ENCODE results near the gene FNBP1.

FNBP1 gene

DNA sequence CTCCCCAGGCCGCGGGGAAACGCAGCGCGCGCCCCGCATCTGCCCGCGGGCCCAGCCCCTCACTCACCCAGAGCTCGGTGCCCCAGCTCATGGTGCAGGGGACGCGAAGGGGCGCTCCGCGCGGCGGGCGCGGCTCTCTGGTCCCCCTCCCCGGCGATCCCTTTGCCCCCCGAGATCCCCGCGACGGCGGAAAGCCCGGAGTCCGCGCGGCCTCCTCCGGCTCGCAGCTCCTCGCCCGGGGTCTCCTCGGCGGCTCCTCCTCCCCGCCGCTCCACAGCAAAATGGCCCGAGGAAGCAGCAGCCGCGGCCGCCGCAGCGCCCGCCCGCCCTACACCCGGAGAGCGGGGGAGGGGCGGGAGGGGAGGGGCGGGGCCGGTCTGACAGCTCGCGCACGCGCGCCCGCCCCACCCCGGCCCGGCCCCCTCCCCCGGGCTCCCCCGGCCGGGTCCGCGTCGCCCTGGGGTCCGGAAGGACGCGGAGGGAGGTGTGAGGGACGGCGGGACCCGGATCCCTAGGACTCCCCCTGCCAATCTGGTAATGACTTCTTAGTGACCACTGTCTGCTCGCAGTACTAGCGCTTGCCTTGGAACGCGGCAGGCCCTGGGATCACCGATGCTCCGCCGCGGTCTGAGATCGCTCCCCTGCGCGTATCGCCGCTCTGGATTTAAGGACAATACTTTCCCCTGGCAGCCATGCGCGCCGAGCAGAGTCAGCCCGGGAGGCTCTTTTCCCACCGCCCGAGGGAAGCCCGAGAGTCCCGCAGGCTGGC, at the start of gene FNBP1:
Gene FNBP1 (minus strand): TSS at position 305 of the 769 bp plus-strand sequence. CDS start 214 bp downstream, at position 91.
- peak; percentile 96 for DNase-seq (ENCODE audit: low spot score)

DNA sequence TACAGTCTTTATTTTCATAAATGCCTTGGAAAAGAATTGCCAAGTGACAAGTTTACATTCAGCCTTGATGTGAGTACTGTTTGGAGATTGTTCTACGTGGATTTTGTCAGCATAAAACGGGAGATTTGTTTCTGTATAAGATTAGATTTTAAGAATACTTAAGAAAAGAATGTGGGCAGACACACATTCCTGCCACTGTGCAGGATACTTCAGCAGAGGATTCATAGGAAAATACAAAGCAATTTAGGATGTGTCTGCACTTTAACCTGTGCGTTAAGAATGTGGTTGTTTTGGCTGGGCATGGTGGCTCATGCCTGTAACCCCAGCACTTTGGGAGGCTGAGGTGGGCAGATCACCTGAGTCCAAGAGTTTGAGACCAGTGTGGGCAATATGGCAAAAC, 47.9 kb upstream of the FNBP1 start:
- DNase-seq (ENCODE audit: low spot score), result no peak

DNA sequence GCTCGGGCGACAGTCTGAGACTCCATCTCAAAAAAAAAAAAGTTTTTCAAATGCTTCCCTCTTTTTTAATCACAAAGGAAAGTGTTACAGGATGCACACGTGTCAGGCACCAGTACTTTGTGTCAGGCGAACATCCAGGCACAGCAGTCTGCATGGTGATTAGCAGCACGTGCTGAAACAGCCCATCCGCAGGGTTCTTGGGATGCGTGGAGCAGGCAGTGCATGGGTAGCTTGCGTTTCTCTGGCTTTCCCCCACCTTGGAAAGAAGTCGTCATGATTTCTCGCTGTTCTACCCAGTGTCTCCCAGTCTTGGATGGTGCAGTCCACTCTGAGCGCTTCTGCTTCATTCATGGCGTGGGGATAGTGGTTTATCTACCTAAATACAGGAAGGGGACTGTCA, 46.2 kb upstream of the FNBP1 start:
- DNase-seq (ENCODE audit: low spot score), result no peak

DNA sequence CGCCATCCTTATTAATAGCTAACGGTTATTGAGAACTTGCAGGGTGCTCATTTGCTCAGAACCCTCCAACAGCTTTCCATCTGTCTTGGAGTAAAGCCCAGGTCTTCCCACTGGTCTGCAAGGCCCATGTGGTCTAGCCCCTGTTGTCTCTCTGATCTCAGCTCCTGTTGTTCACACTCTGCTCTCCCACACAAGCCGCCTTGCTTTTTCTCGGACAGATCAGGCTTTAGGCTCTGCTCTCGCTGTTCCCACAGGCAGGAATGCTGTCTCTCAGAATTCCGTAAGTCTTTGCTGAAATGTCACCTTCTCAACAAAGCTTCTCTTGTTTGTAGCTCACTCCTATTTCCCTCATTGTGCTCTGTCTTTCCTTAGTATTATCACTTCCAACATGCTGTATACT, 45.1 kb upstream of the FNBP1 start:
- DNase-seq (ENCODE audit: low spot score), result no peak

DNA sequence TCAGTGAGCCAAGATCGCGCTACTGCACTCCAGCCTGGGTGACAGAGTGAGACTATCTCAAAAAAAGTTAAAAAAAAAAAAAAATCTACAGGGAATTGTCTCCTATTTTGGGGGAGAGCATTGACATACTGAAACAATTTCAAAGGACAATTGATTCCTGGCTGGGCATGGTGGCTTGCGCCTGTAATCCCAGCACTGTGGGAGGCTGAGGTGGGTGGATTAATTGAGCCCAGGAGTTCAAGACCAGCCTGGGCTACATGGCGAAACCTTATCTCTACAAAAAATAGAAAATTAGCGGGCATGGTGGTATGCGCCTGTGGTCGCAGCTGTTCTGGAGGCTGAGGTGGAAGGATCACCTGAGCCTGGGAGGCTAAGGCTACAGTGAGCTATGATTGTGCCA, 41.3 kb upstream of the FNBP1 start:
- DNase-seq (ENCODE audit: low spot score), result no peak

DNA sequence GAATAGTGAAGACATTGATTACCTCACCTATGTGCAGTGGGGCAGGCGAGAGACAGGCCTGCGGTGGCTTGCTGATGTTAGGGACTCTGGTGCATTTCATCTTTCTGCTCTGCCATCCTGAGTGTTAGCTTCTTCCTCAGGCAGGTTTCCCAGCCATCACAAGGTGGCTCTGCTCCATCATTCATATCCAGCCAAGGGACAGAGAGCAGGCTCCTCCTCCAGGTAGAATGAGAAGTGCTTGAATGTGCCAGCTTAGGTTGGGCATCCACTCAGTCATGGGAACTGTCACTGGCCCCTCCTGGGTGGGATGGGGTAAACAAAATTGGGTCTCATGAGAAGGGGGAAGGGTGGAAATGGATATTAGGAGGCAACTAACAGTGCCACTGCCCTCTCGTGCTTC, 35.6 kb upstream of the FNBP1 start:
- no peak for DNase-seq (ENCODE audit: low spot score)

DNA sequence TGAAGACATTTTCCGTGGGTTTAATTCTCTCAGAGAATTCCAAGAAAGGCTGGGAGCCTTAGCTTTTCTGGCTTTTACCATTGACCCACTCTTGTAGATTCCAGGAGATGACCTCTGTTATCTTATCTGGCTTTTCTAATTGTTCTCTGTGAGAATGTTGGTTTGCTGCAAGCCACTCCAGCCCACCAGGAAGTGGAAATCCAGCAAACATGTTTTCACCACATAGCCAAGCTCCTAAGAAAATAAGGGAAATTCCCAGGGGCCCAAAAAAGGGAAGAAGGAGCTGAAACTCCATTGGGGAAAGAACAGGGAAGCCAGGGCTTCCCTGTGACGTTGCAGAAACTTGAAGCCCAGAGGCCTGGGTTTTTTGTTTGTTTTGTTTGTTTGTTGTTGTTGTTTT, 30.4 kb upstream of the FNBP1 start:
- DNase-seq (ENCODE audit: low spot score), result no peak

DNA sequence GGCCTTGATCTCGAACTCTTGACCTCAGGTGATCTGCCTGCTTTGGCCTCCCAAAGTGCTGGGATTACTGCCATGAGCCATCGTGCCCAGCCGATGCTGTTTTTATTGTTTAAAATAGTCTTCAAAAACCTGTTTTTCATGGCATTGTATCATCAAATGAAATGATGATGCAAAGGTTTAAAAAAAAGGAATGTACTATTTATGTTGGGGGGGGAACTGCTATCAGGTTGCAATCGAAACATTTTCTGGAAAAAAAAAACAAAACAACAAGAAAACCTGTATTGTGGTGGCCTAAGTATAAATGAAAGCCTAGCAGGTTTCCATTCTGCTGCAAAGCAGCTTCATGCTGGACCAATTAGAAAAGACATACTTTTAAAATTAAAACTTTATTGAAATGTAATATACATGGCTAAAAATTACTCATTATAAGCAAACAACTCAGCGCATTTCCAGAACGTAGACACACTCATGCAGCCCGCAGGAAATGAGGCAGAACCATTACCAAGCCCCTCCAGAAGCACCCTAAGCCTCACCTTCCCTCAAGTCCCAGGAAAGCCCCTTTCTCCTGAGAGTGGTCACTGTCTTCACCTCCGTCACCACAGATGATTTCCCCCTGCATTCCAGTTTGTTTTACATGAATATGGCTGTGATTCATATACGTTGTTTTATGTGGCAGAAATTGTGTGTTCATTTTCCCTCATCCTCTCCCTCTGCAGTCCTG, 29.7 kb upstream of the FNBP1 start:
- no peak for DNase-seq (ENCODE audit: low spot score)

DNA sequence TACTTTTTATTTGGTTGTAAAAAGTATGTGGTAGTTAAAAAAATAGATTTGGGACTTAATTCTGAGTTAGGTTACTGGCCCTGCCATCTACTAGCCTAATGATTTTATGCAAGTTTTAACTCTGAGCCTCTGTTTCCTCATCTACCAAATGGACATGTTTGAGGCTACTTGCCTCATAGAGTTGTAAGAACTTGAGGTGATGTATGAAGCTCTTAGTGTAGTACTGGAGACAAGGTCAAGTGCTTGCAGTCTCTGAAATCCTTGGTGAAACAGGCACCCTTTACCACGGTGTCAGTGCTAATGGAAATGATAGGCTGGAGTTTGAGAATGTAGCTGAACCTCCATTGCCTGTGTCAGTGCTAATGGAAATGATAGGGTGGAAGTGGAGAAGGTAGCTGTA, 26.1 kb upstream of the FNBP1 start:
- no peak for DNase-seq (ENCODE audit: low spot score)

DNA sequence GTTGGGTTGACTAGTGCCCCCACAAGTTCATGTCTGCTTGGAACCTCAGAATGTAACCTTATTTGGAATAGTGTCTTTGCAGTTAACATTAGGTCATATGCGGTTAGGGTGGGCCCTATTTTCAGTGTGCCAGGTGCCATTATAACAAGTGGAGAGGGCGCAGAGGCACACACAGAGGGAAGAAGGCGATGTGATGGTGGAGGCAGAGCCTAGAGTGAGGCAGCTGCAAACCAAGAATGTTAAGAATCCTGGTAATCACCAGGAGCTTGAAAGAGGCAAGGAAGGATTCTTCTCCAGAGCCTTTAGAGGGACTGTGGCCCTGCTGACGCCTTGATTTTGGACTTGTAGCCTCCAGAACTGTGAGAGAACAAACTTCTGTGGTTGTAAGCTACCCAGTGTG, 21.6 kb upstream of the FNBP1 start:
- no peak for DNase-seq (ENCODE audit: low spot score)

DNA sequence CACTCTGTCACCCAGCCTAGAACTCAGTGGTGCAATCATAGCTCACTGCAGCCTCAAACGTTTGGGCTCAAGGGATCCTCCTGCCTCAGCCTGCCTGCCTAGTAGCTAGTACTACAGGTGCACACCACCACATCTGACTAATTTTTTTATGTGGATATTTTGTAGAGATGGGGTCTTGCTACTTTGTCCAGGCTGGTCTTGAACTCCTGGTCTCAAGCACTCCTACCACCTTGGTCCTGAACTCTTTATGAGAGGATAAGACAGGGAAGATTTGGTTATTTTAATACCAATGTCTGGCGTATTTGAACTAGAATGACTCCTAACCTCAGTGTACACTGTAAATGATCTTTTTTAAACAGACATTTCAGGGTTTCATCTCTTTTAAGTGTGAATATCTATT, 19.8 kb upstream of the FNBP1 start:
- no peak for DNase-seq (ENCODE audit: low spot score)

DNA sequence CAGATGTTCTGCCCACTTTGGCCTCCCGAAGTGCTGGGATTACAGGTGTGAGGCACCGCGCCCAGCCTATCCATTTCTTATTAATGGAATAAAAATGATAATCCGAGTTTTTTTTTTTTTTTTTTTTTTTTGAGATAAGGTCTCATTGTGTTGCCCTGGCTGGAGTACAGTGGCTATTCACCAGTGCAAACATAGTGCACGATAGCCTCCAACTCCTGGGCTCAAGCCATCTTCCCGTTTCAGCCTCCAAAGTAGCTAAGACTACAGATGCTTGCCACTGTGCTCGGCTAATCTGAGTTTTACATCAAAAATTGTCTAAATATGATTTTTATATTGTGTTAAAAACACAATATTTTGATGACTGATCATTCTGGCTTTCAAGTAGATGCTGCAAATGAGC, 17.3 kb upstream of the FNBP1 start:
- no peak for DNase-seq (ENCODE audit: low spot score)

DNA sequence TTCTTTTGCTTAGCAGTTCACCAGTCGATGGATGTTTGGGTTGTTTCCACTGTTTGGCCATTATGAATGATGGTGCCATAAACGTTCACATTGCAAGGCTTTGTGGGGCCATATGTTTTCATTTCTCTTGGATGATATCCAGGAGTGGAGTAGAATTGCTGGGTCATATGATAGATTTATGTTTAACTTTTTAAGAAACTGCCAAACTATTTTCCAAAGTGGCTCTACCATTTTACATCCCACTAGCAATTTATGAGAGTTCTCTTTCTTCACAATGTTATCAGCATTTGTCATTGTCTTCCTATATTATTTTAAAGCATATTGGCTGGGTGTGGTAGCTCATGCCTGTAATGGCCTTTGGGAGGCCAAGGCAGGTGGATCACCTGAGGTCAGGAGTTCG, 15.9 kb upstream of the FNBP1 start:
- DNase-seq (ENCODE audit: low spot score), result no peak

DNA sequence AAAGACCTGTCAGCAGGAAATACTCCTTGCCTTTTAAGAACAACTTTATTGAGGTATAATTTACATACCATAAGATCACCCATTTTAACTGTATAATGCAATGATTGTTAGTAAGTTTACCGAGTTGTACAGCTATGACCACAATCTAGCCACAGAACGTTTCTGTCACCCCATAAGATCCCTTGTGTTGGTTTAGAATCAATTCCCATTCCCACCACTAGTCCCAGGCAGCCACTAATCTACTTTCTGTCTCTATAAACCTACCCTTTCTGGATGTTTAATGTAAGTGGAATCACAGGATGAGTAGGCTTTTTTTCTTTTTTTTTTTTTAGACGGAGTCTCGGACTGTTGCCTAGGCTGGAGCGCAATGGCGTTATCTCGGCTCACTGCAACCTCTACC, 15.2 kb upstream of the FNBP1 start:
- peak; percentile 29 for DNase-seq (ENCODE audit: low spot score)

DNA sequence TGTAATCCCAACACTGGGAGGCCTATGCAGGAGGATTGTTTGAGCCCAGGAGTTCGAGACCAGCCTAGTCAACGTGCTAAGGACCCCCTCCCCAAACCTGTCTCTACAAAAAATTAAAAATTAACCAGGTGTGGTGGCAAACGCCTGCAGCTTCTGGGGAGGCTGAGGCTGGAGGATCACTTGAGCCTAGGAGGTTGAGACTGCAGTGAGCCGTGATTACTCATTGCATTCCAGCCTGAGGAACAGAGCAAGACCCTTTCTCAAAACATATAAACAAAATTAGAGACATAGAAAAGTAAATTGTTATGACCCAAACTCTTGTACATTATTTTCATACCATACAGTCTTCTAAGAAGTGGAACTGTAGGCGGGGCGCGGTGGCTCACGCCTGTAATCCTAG, 11.8 kb upstream of the FNBP1 start:
- no peak for DNase-seq (ENCODE audit: low spot score)

DNA sequence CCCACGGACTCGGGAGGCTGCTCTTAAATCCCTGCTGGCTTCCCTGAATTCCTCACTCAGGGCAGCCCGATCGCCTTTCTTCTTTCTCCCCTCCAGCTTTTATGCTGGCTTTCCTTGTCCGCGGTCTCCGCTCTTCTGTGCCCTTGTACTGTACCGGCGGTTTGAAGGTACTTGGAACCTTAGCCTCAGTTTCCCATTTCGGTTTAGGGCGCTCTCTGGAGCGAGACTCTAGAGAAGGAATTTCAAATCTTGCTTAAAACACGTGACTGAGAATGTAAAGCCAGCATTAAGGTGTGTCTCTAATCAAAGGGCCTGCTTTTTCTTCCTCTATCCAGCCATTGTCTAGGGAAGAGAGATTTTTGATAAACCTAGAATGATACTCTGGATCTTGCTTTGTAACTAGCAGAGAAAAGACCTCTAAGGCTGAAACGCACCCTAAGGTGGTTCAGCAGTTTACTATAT, 11.4 kb upstream of the FNBP1 start:
- peak; percentile 40 for DNase-seq (ENCODE audit: low spot score)

DNA sequence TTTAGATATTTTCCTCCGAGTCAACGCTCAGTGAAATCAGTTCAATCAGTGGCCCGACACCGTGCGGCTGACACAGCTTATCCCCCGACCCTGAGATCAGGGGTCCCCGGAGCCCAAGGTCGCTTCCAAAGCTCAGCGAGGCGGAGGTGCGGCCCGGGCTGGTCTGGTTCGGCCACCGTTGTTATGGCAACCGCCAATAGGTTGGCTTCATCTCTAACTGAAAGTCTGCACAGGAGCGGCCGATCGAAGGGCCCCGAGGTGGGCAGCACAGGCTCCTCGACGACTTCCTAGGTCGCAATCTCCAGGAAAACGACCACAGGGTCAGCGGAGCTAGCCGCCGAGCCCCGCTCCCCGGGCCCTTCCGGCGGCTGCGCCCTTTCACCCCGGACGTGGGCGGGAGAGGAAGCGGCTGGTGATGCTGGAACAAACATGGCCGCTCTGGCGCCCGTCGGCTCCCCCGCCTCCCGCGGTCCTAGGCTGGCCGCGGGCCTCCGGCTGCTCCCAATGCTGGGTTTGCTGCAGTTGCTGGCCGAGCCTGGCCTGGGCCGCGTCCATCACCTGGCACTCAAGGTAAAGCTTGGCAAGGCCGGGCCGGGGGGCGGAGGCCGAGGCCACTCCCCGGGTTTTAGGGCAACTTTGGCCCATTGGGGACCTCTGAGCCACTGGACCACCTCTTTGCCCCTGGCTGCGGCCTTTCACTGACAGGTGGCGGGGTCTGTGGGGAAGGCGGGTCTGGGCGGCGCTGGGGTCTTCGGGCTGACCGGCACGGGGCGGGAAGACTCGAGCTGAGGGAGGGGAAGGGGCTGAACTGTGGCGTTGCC, 10.7 kb upstream of the FNBP1 start, which contains the start of gene GPR107:
Gene GPR107 (plus strand): TSS at position 403 of the 821 bp plus-strand sequence. CDS start 27 bp downstream, at position 430.
- peak; percentile 92 for DNase-seq (ENCODE audit: low spot score)

DNA sequence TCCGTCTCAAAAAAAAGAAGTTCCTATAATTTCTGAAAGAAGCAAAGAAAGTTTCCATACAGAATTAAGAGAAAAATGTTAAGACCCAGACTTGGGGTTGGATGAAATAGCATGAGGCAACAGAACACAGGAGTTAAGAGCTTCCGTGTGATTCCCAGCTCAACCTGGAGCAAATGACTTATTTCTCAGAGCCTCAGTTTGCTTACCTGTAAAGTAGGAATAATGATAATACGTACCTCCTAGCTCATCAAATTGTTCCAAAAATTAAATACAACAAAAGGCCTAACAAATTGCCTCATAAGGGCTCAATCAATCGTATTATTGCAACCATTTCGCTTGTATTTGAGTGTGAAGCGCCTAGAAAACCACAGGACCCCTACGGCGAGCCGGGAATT, 10.1 kb upstream of the FNBP1 start:
- no peak for DNase-seq (ENCODE audit: low spot score)

DNA sequence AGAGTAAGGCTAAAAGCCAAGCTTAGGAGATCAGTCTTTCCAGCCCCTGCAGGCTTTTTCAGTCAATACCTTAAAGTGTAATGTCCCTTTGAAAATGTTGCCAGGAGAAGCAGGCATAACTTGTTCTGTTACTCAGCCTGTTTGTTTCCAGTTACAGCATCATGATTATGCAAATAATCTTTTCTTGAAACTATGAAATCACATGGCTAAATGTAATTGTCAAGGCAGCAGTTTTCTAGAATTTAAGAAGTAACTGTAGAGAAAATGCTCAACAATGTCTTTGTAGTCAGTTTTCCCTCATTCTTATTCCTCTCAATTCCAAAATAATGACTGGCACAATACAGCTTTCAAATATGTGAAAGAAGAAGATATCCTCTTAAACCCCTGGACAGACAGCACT, 8.9 kb upstream of the FNBP1 start:
- DNase-seq (ENCODE audit: low spot score), result no peak

DNA sequence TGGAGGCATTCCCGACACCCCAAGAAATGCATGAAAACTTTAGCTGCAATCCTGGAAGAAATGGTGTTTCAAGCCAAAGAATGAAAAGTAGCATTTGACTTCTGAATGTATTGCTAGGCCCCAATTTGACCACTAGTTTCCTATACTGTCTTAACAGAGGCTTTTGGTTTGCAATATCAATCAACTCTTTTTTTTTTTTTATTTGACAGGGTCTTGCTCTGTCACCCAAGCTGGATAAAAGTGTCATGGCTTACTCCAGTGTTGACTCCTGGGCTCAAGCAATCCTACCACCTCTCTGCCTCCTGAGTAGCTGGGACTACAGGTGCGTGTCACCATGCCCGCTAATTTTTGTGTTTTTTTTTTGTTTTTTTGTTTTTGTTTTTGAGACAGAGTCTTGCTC, 7.5 kb upstream of the FNBP1 start:
- DNase-seq (ENCODE audit: low spot score), result no peak

DNA sequence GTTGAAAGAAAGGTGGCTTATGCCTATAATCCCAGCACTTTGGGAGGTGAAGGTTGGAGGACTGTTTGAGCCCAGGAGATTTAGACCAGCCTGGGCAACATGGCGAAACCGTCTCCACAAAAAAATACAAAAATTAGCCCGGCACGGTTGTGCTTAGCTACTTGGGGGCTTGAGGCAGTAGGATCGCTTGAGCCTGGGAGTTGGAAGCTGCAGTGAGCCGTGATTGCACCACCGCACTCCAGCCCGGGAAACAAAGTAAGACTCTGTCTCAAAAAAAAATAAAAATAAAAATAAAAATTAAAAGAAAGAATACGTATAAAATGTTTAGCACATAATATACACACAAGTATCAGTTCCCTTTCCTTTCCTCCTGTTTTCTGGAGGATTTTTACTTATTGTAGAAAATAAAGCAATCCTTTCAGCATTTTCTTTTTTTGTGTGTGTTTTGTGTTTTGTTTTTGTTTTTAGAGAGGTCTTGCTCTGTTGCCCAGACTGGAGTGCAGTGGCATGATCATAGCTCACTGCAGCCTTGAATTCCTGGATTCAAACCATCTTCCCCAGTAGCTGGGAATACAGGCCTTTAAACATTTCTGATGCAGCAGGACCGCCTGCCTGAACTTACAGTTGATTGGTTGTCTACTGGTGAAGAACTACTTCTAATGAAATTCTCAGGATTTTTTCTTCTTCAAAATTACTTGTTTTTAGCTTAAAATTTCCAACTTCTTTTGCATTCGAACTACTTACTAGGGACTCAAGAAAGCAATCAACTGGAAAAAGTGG, 6.6 kb upstream of the FNBP1 start:
- DNase-seq (ENCODE audit: low spot score), result no peak

Measured in AG08396 (cell line).